ENCODE measurements around the gene LEMD1. TPM values are rescaled to one million over a fixed set of nuclear protein-coding genes. Genes with fewer than 3 reads are reported as not detected.
"Not testable (repeated sequence)": the region's sequence is repeated elsewhere in the genome, so short reads cannot be mapped to it uniquely, and the experiment has no call there.

The LEMD1 gene
- total RNA-seq, 1 experiment from 2014 or later, result not detected

DNA sequence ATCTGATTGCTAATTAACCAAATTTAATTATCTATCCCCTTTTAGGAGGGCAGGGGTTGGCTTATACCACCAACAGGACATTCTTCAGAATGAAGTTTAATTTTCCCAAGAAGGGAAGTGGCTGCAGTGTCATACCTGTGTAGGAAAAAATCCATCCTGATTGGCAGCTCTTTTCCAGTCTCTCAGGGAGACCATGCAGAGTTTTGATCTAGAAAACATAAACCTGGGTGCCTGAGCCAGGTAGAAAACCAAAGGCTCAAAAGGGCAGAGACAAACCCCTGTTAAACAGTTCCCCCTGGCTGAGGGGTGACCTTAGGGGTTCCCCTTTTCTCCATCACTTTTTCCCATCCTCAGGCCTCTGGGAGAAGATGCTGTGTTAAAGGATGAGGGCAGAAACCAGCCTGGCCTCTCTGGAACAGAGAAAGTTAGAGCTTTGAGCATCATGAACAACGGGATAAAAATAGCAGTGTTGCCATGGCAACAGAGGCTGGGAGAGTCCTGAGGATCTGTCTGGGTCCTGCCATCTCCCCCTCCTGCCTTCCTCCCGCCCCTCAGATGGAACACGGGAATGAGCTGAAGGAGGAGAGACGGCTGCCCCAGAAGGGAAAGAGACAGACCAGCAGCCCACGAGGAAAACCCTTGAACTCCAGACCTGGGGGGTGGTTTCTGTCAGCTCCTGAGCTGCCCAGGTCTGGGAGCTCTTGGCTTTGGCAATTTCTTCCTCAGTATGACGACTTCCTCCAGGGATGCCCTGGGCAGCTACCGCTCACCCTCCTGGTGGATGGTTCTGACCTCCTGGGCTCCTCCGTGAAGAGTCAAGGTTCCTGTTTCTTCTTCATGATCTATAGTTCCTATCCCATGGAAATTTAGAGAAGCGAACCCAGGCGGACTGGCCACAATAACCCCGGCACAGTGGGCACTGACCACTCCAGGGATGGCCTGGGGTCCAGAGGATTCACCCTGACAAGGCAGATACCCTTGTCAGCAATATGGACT is 14.0 kb upstream of the LEMD1 start:
- CTCF ChIA-PET, result no interaction called here
- TF ChIP-seq, protein P1, sequence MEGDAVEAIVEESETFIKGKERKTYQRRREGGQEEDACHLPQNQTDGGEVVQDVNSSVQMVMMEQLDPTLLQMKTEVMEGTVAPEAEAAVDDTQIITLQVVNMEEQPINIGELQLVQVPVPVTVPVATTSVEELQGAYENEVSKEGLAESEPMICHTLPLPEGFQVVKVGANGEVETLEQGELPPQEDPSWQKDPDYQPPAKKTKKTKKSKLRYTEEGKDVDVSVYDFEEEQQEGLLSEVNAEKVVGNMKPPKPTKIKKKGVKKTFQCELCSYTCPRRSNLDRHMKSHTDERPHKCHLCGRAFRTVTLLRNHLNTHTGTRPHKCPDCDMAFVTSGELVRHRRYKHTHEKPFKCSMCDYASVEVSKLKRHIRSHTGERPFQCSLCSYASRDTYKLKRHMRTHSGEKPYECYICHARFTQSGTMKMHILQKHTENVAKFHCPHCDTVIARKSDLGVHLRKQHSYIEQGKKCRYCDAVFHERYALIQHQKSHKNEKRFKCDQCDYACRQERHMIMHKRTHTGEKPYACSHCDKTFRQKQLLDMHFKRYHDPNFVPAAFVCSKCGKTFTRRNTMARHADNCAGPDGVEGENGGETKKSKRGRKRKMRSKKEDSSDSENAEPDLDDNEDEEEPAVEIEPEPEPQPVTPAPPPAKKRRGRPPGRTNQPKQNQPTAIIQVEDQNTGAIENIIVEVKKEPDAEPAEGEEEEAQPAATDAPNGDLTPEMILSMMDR (IDR thresholded peaks at IDR 0.05), result no peak
- TF ChIP-seq TCF7L2 (IDR thresholded peaks at IDR 0.05; ENCODE audit: low read depth, low read length) (no peak), SIN3A (IDR thresholded peaks at IDR 0.05; ENCODE audit: borderline replicate concordance, insufficient read depth, low read depth, low read length) (no peak), POLR2AphosphoS5 (IDR thresholded peaks at IDR 0.05; ENCODE audit: low read depth, low read length) (no peak)
- TF ChIP-seq, protein P2, sequence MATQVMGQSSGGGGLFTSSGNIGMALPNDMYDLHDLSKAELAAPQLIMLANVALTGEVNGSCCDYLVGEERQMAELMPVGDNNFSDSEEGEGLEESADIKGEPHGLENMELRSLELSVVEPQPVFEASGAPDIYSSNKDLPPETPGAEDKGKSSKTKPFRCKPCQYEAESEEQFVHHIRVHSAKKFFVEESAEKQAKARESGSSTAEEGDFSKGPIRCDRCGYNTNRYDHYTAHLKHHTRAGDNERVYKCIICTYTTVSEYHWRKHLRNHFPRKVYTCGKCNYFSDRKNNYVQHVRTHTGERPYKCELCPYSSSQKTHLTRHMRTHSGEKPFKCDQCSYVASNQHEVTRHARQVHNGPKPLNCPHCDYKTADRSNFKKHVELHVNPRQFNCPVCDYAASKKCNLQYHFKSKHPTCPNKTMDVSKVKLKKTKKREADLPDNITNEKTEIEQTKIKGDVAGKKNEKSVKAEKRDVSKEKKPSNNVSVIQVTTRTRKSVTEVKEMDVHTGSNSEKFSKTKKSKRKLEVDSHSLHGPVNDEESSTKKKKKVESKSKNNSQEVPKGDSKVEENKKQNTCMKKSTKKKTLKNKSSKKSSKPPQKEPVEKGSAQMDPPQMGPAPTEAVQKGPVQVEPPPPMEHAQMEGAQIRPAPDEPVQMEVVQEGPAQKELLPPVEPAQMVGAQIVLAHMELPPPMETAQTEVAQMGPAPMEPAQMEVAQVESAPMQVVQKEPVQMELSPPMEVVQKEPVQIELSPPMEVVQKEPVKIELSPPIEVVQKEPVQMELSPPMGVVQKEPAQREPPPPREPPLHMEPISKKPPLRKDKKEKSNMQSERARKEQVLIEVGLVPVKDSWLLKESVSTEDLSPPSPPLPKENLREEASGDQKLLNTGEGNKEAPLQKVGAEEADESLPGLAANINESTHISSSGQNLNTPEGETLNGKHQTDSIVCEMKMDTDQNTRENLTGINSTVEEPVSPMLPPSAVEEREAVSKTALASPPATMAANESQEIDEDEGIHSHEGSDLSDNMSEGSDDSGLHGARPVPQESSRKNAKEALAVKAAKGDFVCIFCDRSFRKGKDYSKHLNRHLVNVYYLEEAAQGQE (IDR thresholded peaks at IDR 0.05; ENCODE audit: insufficient read depth in 1 of 2, low read depth in 2 of 2, low read length in 1 of 2), result no peak
- intact Hi-C loops (cut with micrococcal nuclease; ENCODE audit: unreplicated experiment) (no loop called here), in situ Hi-C loops (cut with HindIII; ENCODE audit: low pct_unique_long_range_greater_than_20kb, low sequenced_read_pairs) (no loop called here)
- ATAC-seq (no peak), DNase-seq (ENCODE audit: low read depth, low spot score) (no peak)
- H3K27ac ChIP-seq (ENCODE audit: low read length), result no peak overlapping the region
- no peaks in the 10 kb centered on the region for H3K9me3 ChIP-seq (ENCODE audit: control insufficient read depth, insufficient read depth, low read depth, low read length)
- no TSS peak for BruUV-seq (replicated peaks)
- no peaks in the 10 kb centered on the region for H3K36me3 ChIP-seq (ENCODE audit: control insufficient read depth, insufficient read depth, low read length)
- no peak overlapping the region for H3K4me3 ChIP-seq (ENCODE audit: low read depth in 2 of 2, low read length in 2 of 2)
- H3K4me1 ChIP-seq (ENCODE audit: control insufficient read depth, insufficient read depth, low read length), result peaks cover 8% of the 10 kb centered on the region
- POLR2A ChIA-PET, result interaction anchor here (0.6 kb wide), 1 partner anchor 51 kb away, joined by 3 read pairs; no protein-coding TSS in a partner anchor
- peaks cover 5% of the 10 kb centered on the region for H3K27me3 ChIP-seq (ENCODE audit: control insufficient read depth, insufficient read depth, low read length)

- no peak for DNase-seq (ENCODE audit: low read depth, low spot score)
- Histone ChIP-seq H3K9me3 (ENCODE audit: control insufficient read depth, insufficient read depth, low read depth, low read length) (no peaks in the 10 kb centered on the region), H3K36me3 (ENCODE audit: control insufficient read depth, insufficient read depth, low read length) (no peaks in the 10 kb centered on the region), H3K27ac (ENCODE audit: low read length) (no peak overlapping the region), H3K27me3 (ENCODE audit: control insufficient read depth, insufficient read depth, low read length) (peaks cover 5% of the 10 kb centered on the region), H3K4me3 (ENCODE audit: low read depth in 2 of 2, low read length in 2 of 2) (no peak overlapping the region), H3K4me1 (ENCODE audit: control insufficient read depth, insufficient read depth, low read length) (peaks cover 9% of the 10 kb centered on the region)
- no peak for ATAC-seq
- intact Hi-C loops (cut with micrococcal nuclease; ENCODE audit: unreplicated experiment) (no loop called here), in situ Hi-C loops (cut with HindIII; ENCODE audit: low pct_unique_long_range_greater_than_20kb, low sequenced_read_pairs) (no loop called here)
- TF ChIP-seq SIN3A (IDR thresholded peaks at IDR 0.05; ENCODE audit: borderline replicate concordance, insufficient read depth, low read depth, low read length), result no peak
- TF ChIP-seq, protein P1 (IDR thresholded peaks at IDR 0.05), result no peak
- TF ChIP-seq, protein P2 (IDR thresholded peaks at IDR 0.05; ENCODE audit: insufficient read depth in 1 of 2, low read depth in 2 of 2, low read length in 1 of 2), result no peak
- no TSS peak for BruUV-seq (replicated peaks)
- ChIA-PET POLR2A (no interaction called here), CTCF (no interaction called here)
Measured at GRCh38 chr1:205434738-205435137, 12.9 kb upstream of the LEMD1 start.

- ATAC-seq; H3K9me3 ChIP-seq (ENCODE audit: control insufficient read depth, insufficient read depth, low read depth, low read length); POLR2A ChIA-PET; H3K27me3 ChIP-seq (ENCODE audit: control insufficient read depth, insufficient read depth, low read length); intact Hi-C loops (cut with micrococcal nuclease; ENCODE audit: unreplicated experiment); DNase-seq (ENCODE audit: low read depth, low spot score); H3K4me3 ChIP-seq (ENCODE audit: low read depth in 2 of 2, low read length in 2 of 2); in situ Hi-C loops (cut with HindIII; ENCODE audit: low pct_unique_long_range_greater_than_20kb, low sequenced_read_pairs); H3K4me1 ChIP-seq (ENCODE audit: control insufficient read depth, insufficient read depth, low read length); CTCF ChIA-PET; BruUV-seq (replicated peaks); H3K36me3 ChIP-seq (ENCODE audit: control insufficient read depth, insufficient read depth, low read length); H3K27ac ChIP-seq (ENCODE audit: low read length): not testable (repeated sequence)
Measured at GRCh38 chr1:205432692-205433091, 10.8 kb upstream of the LEMD1 start.
